ENCODE measurements around the gene TRIO. TPM values are rescaled to one million over a fixed set of nuclear protein-coding genes. Genes with fewer than 3 reads are reported as not detected.
"Not testable (repeated sequence)": the region's sequence is repeated elsewhere in the genome, so short reads cannot be mapped to it uniquely, and the experiment has no call there.

TRIO gene
- total RNA-seq, 1 donor from 2014 or later = 200 TPM

GRCh38 chr5:14429101-14430050, 286.2 kb downstream of the TRIO start:
- no peaks in the 10 kb centered on the region for H3K9me3 Mint-ChIP-seq (ENCODE audit: low read depth)
- peaks cover 87% of the 10 kb centered on the region for H3K4me1 Mint-ChIP-seq (ENCODE audit: low read depth)
- peaks cover 9% of the 10 kb centered on the region for H3K36me3 Mint-ChIP-seq (ENCODE audit: low read depth)
- no peak for TF ChIP-seq CTCF (IDR thresholded peaks at IDR 0.05)
- peak overlapping the region; percentile 93 for H3K27ac Mint-ChIP-seq (ENCODE audit: unreplicated experiment)
- no peak overlapping the region for H3K4me3 Mint-ChIP-seq (ENCODE audit: unreplicated experiment)
- no peak for DNase-seq (ENCODE audit: low spot score)
- H3K27me3 Mint-ChIP-seq (ENCODE audit: low read depth) = no peaks in the 10 kb centered on the region

GRCh38 chr5:14431534-14431933, 288.4 kb downstream of the TRIO start:
- no peak for TF ChIP-seq CTCF (IDR thresholded peaks at IDR 0.05)
- Mint-ChIP-seq H3K36me3 (ENCODE audit: low read depth) (peaks cover 10% of the 10 kb centered on the region), H3K9me3 (ENCODE audit: low read depth) (no peaks in the 10 kb centered on the region), H3K27me3 (ENCODE audit: low read depth) (no peaks in the 10 kb centered on the region), H3K4me1 (ENCODE audit: low read depth) (peaks cover 83% of the 10 kb centered on the region), H3K27ac (ENCODE audit: unreplicated experiment) (peak overlapping the region; percentile 67), H3K4me3 (ENCODE audit: unreplicated experiment) (no peak overlapping the region)
- DNase-seq (ENCODE audit: low spot score) = no peak

- Mint-ChIP-seq H3K4me3 (ENCODE audit: unreplicated experiment) (no peak overlapping the region), H3K36me3 (ENCODE audit: low read depth) (peaks cover 10% of the 10 kb centered on the region), H3K27ac (ENCODE audit: unreplicated experiment) (peak overlapping the region; percentile 67), H3K27me3 (ENCODE audit: low read depth) (no peaks in the 10 kb centered on the region), H3K4me1 (ENCODE audit: low read depth) (peaks cover 74% of the 10 kb centered on the region), H3K9me3 (ENCODE audit: low read depth) (no peaks in the 10 kb centered on the region)
- DNase-seq (ENCODE audit: low spot score) = no peak
- TF ChIP-seq CTCF (IDR thresholded peaks at IDR 0.05) = no peak
Observed at GRCh38 chr5:14432931-14433589, 289.9 kb downstream of the TRIO start.

GRCh38 chr5:14435481-14435880, 292.3 kb downstream of the TRIO start:
- peak overlapping the region; percentile 4 for H3K27ac Mint-ChIP-seq (ENCODE audit: unreplicated experiment)
- peaks cover 73% of the 10 kb centered on the region for H3K4me1 Mint-ChIP-seq (ENCODE audit: low read depth)
- H3K36me3 Mint-ChIP-seq (ENCODE audit: low read depth) = peaks cover 14% of the 10 kb centered on the region
- TF ChIP-seq CTCF (IDR thresholded peaks at IDR 0.05) = no peak
- DNase-seq (ENCODE audit: low spot score) = no peak
- H3K9me3 Mint-ChIP-seq (ENCODE audit: low read depth) = no peaks in the 10 kb centered on the region
- no peaks in the 10 kb centered on the region for H3K27me3 Mint-ChIP-seq (ENCODE audit: low read depth)
- H3K4me3 Mint-ChIP-seq (ENCODE audit: unreplicated experiment) = no peak overlapping the region

GRCh38 chr5:14436122-14436521, 293.0 kb downstream of the TRIO start:
- Mint-ChIP-seq H3K36me3 (ENCODE audit: low read depth) (peaks cover 14% of the 10 kb centered on the region), H3K27ac (ENCODE audit: unreplicated experiment) (peak overlapping the region; percentile 53), H3K4me1 (ENCODE audit: low read depth) (peaks cover 72% of the 10 kb centered on the region)
- not testable (repeated sequence) for H3K9me3 Mint-ChIP-seq (ENCODE audit: low read depth); H3K27me3 Mint-ChIP-seq (ENCODE audit: low read depth); DNase-seq (ENCODE audit: low spot score); H3K4me3 Mint-ChIP-seq (ENCODE audit: unreplicated experiment)

Measured in chondrocyte (in vitro differentiated cells).